ENCODE results near the gene LMLN. TPM values are rescaled to one million over a fixed set of nuclear protein-coding genes. Genes with fewer than 3 reads are reported as not detected.
"Not testable (repeated sequence)": the region's sequence is repeated elsewhere in the genome, so short reads cannot be mapped to it uniquely, and the experiment has no call there.

The LMLN gene
- total RNA-seq, 3 donors from 2014 or later = 3.9 to 12.0 (median 5.0) TPM

DNA sequence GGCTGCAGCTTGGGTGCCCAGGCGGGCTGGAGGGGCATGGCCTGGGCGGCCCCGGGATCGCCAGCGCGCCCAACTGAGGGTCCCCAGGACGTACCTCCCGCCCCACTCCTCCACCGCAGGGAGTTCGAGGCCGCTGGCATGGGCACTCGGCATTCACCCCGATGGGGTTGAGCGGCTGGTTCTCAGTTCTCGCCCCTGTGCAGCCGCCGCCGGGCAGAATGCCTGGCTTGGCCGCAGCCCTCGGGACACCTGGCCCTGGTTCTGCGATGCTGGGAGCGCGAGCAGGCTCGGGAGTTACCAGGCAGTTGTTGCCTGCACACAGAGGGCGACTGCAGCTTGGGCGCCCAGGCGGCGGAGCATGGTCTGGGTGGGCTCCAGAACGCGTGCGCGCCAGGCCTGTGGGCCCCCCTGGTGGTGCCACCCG is 121.4 kb downstream of the LMLN start:
- DNase-seq (ENCODE audit: low spot score in 2 of 2) = no peak
- Histone ChIP-seq H3K4me3 (peak overlapping the region in 1 of 3 donors; percentile 44), H3K4me1 (no peaks in the 10 kb centered on the region), H3K27ac (no peak overlapping the region), H3K9me3 (peaks cover 0 to 9% of the 10 kb centered on the region in 2 donors), H3K27me3 (peaks cover 9 to 69% of the 10 kb centered on the region in 2 donors), H3K36me3 (no peaks in the 10 kb centered on the region)
- intact Hi-C loops (cut with DNase I; ENCODE audit: low total_unique reads) = no loop called here
- TF ChIP-seq POLR2A (IDR thresholded peaks at IDR 0.05) = no peak
- TF ChIP-seq CTCF (IDR thresholded peaks at IDR 0.05) = no peak
- no peak for TF ChIP-seq POLR2AphosphoS5 (IDR thresholded peaks at IDR 0.05)

- H3K27ac ChIP-seq; intact Hi-C loops (cut with DNase I; ENCODE audit: low total_unique reads); H3K36me3 ChIP-seq; H3K4me1 ChIP-seq; H3K9me3 ChIP-seq; H3K4me3 ChIP-seq; DNase-seq (ENCODE audit: low spot score in 2 of 2): not testable (repeated sequence)
- H3K27me3 ChIP-seq = peaks cover 9 to 66% of the 10 kb centered on the region in 2 donors
These were observed 122.2 kb downstream of the LMLN start for GRCh38 chr3:198082226-198082625.

- H3K9me3 ChIP-seq = no peaks in the 10 kb centered on the region
- TF ChIP-seq CTCF (IDR thresholded peaks at IDR 0.05) (no peak), POLR2AphosphoS5 (IDR thresholded peaks at IDR 0.05) (no peak), POLR2A (IDR thresholded peaks at IDR 0.05) (no peak)
- H3K4me3 ChIP-seq = no peak overlapping the region
- no peaks in the 10 kb centered on the region for H3K36me3 ChIP-seq
- H3K4me1 ChIP-seq = no peaks in the 10 kb centered on the region
- intact Hi-C loops (cut with DNase I; ENCODE audit: low total_unique reads) = no loop called here
- H3K27me3 ChIP-seq = peaks cover 0 to 59% of the 10 kb centered on the region in 2 donors
- DNase-seq (ENCODE audit: low spot score in 2 of 2) = no peak
- no peak overlapping the region for H3K27ac ChIP-seq
These were observed 128.5 kb downstream of the LMLN start for GRCh38 chr3:198088421-198088955.

GRCh38 chr3:198090795-198091332 is 130.8 kb downstream of the LMLN start:
- no peaks in the 10 kb centered on the region for H3K4me1 ChIP-seq
- no peak for DNase-seq (ENCODE audit: low spot score in 2 of 2)
- H3K36me3 ChIP-seq = no peaks in the 10 kb centered on the region
- no peak overlapping the region for H3K4me3 ChIP-seq
- intact Hi-C loops (cut with DNase I; ENCODE audit: low total_unique reads) = no loop called here
- no peaks in the 10 kb centered on the region for H3K9me3 ChIP-seq
- TF ChIP-seq POLR2A (IDR thresholded peaks at IDR 0.05) (no peak), CTCF (IDR thresholded peaks at IDR 0.05) (no peak), POLR2AphosphoS5 (IDR thresholded peaks at IDR 0.05) (no peak)
- peaks cover 0 to 50% of the 10 kb centered on the region in 2 donors for H3K27me3 ChIP-seq
- no peak overlapping the region for H3K27ac ChIP-seq

- no peak for DNase-seq (ENCODE audit: low spot score in 2 of 2)
- TF ChIP-seq POLR2AphosphoS5 (IDR thresholded peaks at IDR 0.05) (no peak), POLR2A (IDR thresholded peaks at IDR 0.05) (no peak), CTCF (IDR thresholded peaks at IDR 0.05) (no peak)
- Histone ChIP-seq H3K27me3 (peaks cover 0 to 46% of the 10 kb centered on the region in 2 donors), H3K4me3 (no peak overlapping the region), H3K36me3 (no peaks in the 10 kb centered on the region), H3K9me3 (no peaks in the 10 kb centered on the region), H3K4me1 (no peaks in the 10 kb centered on the region), H3K27ac (no peak overlapping the region)
- intact Hi-C loops (cut with DNase I; ENCODE audit: low total_unique reads) = no loop called here
These were observed 132.3 kb downstream of the LMLN start for GRCh38 chr3:198092276-198092675.

All from breast epithelium (tissue), 4 donors.